HG03175 (cell line): ENCODE data around the gene VPS72.

ENCODE experiments used
- ATAC-seq: cut with Tn5 transposase; IDR thresholded peaks from one replicate; pipeline ENCODE4 v1.9.1; 2021; ENCODE audit warnings: mild to moderate bottlenecking, moderate library complexity; ENCODE audit not compliant: unreplicated experiment

VPS72 gene

GRCh38 chr1:151146072-151146411 is 44.0 kb downstream of the VPS72 start:
- peak; percentile 7 for ATAC-seq

GRCh38 chr1:151145304-151146071 is 44.5 kb downstream of the VPS72 start:
- ATAC-seq: no peak

- no peak for ATAC-seq
These were observed 45.3 kb downstream of the VPS72 start for GRCh38 chr1:151144474-151145303.

- ATAC-seq: no peak
These were observed 46.0 kb downstream of the VPS72 start for GRCh38 chr1:151143986-151144385.

GRCh38 chr1:151143057-151143435 is 47.0 kb downstream of the VPS72 start:
- no peak for ATAC-seq

- ATAC-seq: no peak
These were observed 47.5 kb downstream of the VPS72 start for GRCh38 chr1:151142411-151143056.

- no peak for ATAC-seq
These were observed 52.2 kb downstream of the VPS72 start for GRCh38 chr1:151137789-151138188.

- ATAC-seq: no peak
These were observed 54.3 kb downstream of the VPS72 start for GRCh38 chr1:151135433-151136385.

GRCh38 chr1:151134991-151135390 is 55.0 kb downstream of the VPS72 start:
- ATAC-seq: no peak

GRCh38 chr1:151134396-151134795 is 55.6 kb downstream of the VPS72 start:
- ATAC-seq: no peak

- no peak for ATAC-seq
These were observed 56.8 kb downstream of the VPS72 start for GRCh38 chr1:151133018-151133806.

GRCh38 chr1:151132335-151133017 is 57.5 kb downstream of the VPS72 start:
- no peak for ATAC-seq

GRCh38 chr1:151131701-151132334 is 58.2 kb downstream of the VPS72 start:
- no peak for ATAC-seq

GRCh38 chr1:151130987-151131586 is 58.9 kb downstream of the VPS72 start:
- peak; percentile 89 for ATAC-seq

GRCh38 chr1:151128800-151129199 is 61.2 kb downstream of the VPS72 start:
- ATAC-seq: no peak
